GM04504 (cell line): ENCODE measurements around the gene RD3L.
"Not testable (repeated sequence)": the region's sequence is repeated elsewhere in the genome, so short reads cannot be mapped to it uniquely, and the experiment has no call there.

Experiments used
- DNase-seq: peaks from one replicate; pipeline ENCODE4 v3.0.0-alpha.2; 2012; ENCODE audit warnings: low read depth

The RD3L gene

GRCh38 chr14:103928011-103928890 is 14.1 kb downstream of the RD3L start, which contains the start of gene TDRD9:
TDRD9 (plus strand) TSS chr14:103928456; CDS start chr14:103928510, 54 bp downstream.
- DNase-seq, result no peak

- no peak for DNase-seq
Measured at GRCh38 chr14:103927566-103927965, 14.8 kb downstream of the RD3L start.

GRCh38 chr14:103925316-103925715 is 17.0 kb downstream of the RD3L start:
- no peak for DNase-seq

GRCh38 chr14:103923863-103924262 is 18.5 kb downstream of the RD3L start:
- no peak for DNase-seq

GRCh38 chr14:103921855-103922200 is 20.5 kb downstream of the RD3L start:
- DNase-seq, result not testable (repeated sequence)

GRCh38 chr14:103920981-103921854 is 21.1 kb downstream of the RD3L start:
- DNase-seq, result peak; percentile 83

GRCh38 chr14:103916636-103917262 is 25.6 kb downstream of the RD3L start:
- no peak for DNase-seq

- DNase-seq, result no peak
Measured at GRCh38 chr14:103915616-103916015, 26.7 kb downstream of the RD3L start.

GRCh38 chr14:103910984-103911383 is 31.3 kb downstream of the RD3L start:
- no peak for DNase-seq

GRCh38 chr14:103910262-103910935 is 31.9 kb downstream of the RD3L start:
- peak; percentile 46 for DNase-seq

- DNase-seq, result no peak
Measured at GRCh38 chr14:103909531-103910261, 32.6 kb downstream of the RD3L start.

- DNase-seq, result no peak
Measured at GRCh38 chr14:103908580-103908979, 33.7 kb downstream of the RD3L start.

- DNase-seq, result no peak
Measured at GRCh38 chr14:103905842-103906456, 36.4 kb downstream of the RD3L start.

GRCh38 chr14:103904493-103905107 is 37.7 kb downstream of the RD3L start:
- DNase-seq, result no peak

GRCh38 chr14:103899833-103900232 is 42.5 kb downstream of the RD3L start:
- no peak for DNase-seq

GRCh38 chr14:103899316-103899715 is 43.0 kb downstream of the RD3L start:
- no peak for DNase-seq

GRCh38 chr14:103898711-103899110 is 43.6 kb downstream of the RD3L start:
- no peak for DNase-seq

- no peak for DNase-seq
Measured at GRCh38 chr14:103898204-103898603, 44.1 kb downstream of the RD3L start.

- DNase-seq, result no peak
Measured at GRCh38 chr14:103897075-103897947, 45.0 kb downstream of the RD3L start.
